IMR-90 (cell line): Measurements from ENCODE around the gene WBP1L. TPM values are rescaled to one million over a fixed set of nuclear protein-coding genes. Genes with fewer than 3 reads are reported as not detected.

Source experiments
- ATAC-seq: fragments of 200-7000 bp; cut with Tn5 transposase; 2 replicates; pipeline ENCODE4 v1.9.1; 2020; ENCODE audit warnings: low read depth, mild to moderate bottlenecking, moderate library complexity
- BruUV-seq: library from RNA; stranded (reverse); fragments of 400-500 nt; replicated peaks from 2 replicates; lab custom pipeline; 2021; lab: Mats Ljungman, UMichigan
- CTCF ChIA-PET: fragments of 300-600 bp; formaldehyde crosslinking; extraction: SDS; loops from one replicate; lab custom pipeline; 2021; ENCODE audit warnings: antibody characterized with exemption; lab: Yijun Ruan, JAX
- POLR2A ChIA-PET: fragments of 300-600 bp; sonication (Branson Sonifier 250); formaldehyde crosslinking; loops from one replicate; lab custom pipeline; 2022; ENCODE audit warnings: antibody characterized with exemption; ENCODE audit not compliant: unreplicated experiment; lab: Charles Lee
- DNase-seq: peaks from one replicate; pipeline ENCODE4 v3.0.0; 2013
- H2AFZ ChIP-seq: replicated peaks from 2 replicates; pipeline ENCODE3; 2013; ENCODE audit warnings: low read length, mild to moderate bottlenecking; ENCODE audit not compliant: poor library complexity
- H2AK5ac ChIP-seq: 2 replicates; pipeline ENCODE4 v1.6.1; 2013; ENCODE audit warnings: low read depth, low read length, inconsistent platforms
- H2AK9ac ChIP-seq: replicated peaks from 2 replicates; pipeline ENCODE3; 2013; ENCODE audit warnings: mild to moderate bottlenecking, low read depth, low read length, moderate library complexity; ENCODE audit not compliant: poor library complexity
- H2BK120ac ChIP-seq: 2 replicates; pipeline ENCODE4 v1.6.1; 2013; ENCODE audit warnings: low read depth, low read length, inconsistent platforms
- H2BK15ac ChIP-seq: 3 replicates; pipeline ENCODE4 v1.6.1; 2013; ENCODE audit warnings: low read depth, low read length, inconsistent platforms
- H2BK20ac ChIP-seq: 2 replicates; pipeline ENCODE4 v1.6.1; 2013; ENCODE audit warnings: low read depth, mild to moderate bottlenecking, inconsistent platforms, low read length, moderate library complexity
- H2BK5ac ChIP-seq: 2 replicates; pipeline ENCODE4 v1.6.1; 2013; ENCODE audit warnings: mild to moderate bottlenecking, low read depth, low read length, inconsistent platforms; ENCODE audit not compliant: poor library complexity, severe bottlenecking
- H3K14ac ChIP-seq: replicated peaks from 2 replicates; pipeline ENCODE4 v1.6.1; 2013; ENCODE audit warnings: low read depth, low read length, inconsistent platforms
- H3K18ac ChIP-seq: 2 replicates; pipeline ENCODE4 v1.6.1; 2013; ENCODE audit warnings: low read depth, low read length, control low read depth
- H3K23ac ChIP-seq: 2 replicates; pipeline ENCODE4 v1.6.1; 2013; ENCODE audit warnings: low read depth, low read length, inconsistent platforms
- H3K27ac ChIP-seq: 2 replicates; pipeline ENCODE4 v1.5.1; 2013; ENCODE audit warnings: mild to moderate bottlenecking, control low read depth, low read length; ENCODE audit not compliant: insufficient read depth
- H3K27me3 ChIP-seq: 2 replicates; pipeline ENCODE4 v1.6.1; 2013; ENCODE audit warnings: low read length; ENCODE audit not compliant: control insufficient read depth, insufficient read depth
- H3K36me3 ChIP-seq: 2 replicates; pipeline ENCODE4 v1.6.1; 2013; ENCODE audit warnings: low read length, mixed read lengths; ENCODE audit not compliant: control insufficient read depth, insufficient read depth
- H3K4ac ChIP-seq: 2 replicates; pipeline ENCODE4 v1.6.1; 2013; ENCODE audit warnings: low read depth, low read length, inconsistent platforms
- H3K4me1 ChIP-seq: 2 replicates; pipeline ENCODE4 v1.6.1; 2013; ENCODE audit warnings: low read length, mixed read lengths; ENCODE audit not compliant: control insufficient read depth, insufficient read depth
- H3K4me2 ChIP-seq: 2 replicates; pipeline ENCODE4 v1.6.1; 2013; ENCODE audit warnings: low read depth, mild to moderate bottlenecking, control low read depth, low read length, moderate library complexity
- H3K4me3 ChIP-seq: 2 replicates; pipeline ENCODE4 v1.5.1; 2013; ENCODE audit warnings: low read depth, mild to moderate bottlenecking, control low read depth, low read length, moderate library complexity; ENCODE audit not compliant: insufficient read depth
- H3K56ac ChIP-seq: 2 replicates; pipeline ENCODE4 v1.6.1; 2013; ENCODE audit warnings: low read length, inconsistent platforms; ENCODE audit not compliant: insufficient read depth; ENCODE audit errors: extremely low read depth
- H3K79me1 ChIP-seq, 2 experiments: 2 replicates each; pipeline ENCODE4 v1.6.1; 2013; ENCODE audit warnings: low read length in 2 of 2, inconsistent platforms in 1 of 2, low read depth in 1 of 2
- H3K9ac ChIP-seq: 2 replicates; pipeline ENCODE4 v1.6.1; 2013; ENCODE audit warnings: low read depth, low read length, control low read depth
- H3K9me1 ChIP-seq: 2 replicates; pipeline ENCODE4 v1.6.1; 2013; ENCODE audit warnings: low read length, inconsistent platforms; ENCODE audit not compliant: insufficient read depth
- H3K9me3 ChIP-seq: 2 replicates; pipeline ENCODE4 v1.6.1; 2013; ENCODE audit warnings: low read length; ENCODE audit not compliant: control insufficient read depth, insufficient read depth
- H4K20me1 ChIP-seq: 2 replicates; pipeline ENCODE4 v1.6.1; 2013; ENCODE audit warnings: low read length, inconsistent platforms; ENCODE audit not compliant: insufficient read depth
- H4K5ac ChIP-seq: 2 replicates; pipeline ENCODE4 v1.6.1; 2013; ENCODE audit warnings: mild to moderate bottlenecking, low read depth, low read length, control low read depth
- H4K8ac ChIP-seq, 2 experiments: 2 replicates each; pipeline ENCODE4 v1.6.1; 2013; ENCODE audit warnings: low read depth in 2 of 2, low read length in 2 of 2, control low read depth in 1 of 2, inconsistent platforms in 1 of 2
- H4K91ac ChIP-seq: 2 replicates; pipeline ENCODE4 v1.6.1; 2013; ENCODE audit warnings: low read depth, low read length, inconsistent platforms; ENCODE audit not compliant: insufficient read depth
- CEBPB ChIP-seq: IDR thresholded peaks from 2 replicates; pipeline ENCODE4 v1.6.1; 2012; ENCODE audit warnings: low read depth, low read length, improper control_type of control experiment
- CHD1 ChIP-seq: IDR thresholded peaks from 2 replicates; pipeline ENCODE4 v1.6.1; 2012; ENCODE audit warnings: low read depth, low read length, improper control_type of control experiment
- FOS ChIP-seq: fragments of 150-350 bp; IDR thresholded peaks from 2 replicates; pipeline ENCODE4 v1.6.1; 2016; ENCODE audit warnings: low read depth, low read length
- MAFK ChIP-seq: IDR thresholded peaks from 2 replicates; pipeline ENCODE4 v1.6.1; 2012; ENCODE audit warnings: low read depth, low read length, improper control_type of control experiment
- MAZ ChIP-seq: IDR thresholded peaks from 2 replicates; pipeline ENCODE4 v1.6.1; 2012; ENCODE audit warnings: low read depth, mild to moderate bottlenecking, low read length, improper control_type of control experiment, moderate library complexity, borderline replicate concordance
- MXI1 ChIP-seq: IDR thresholded peaks from 2 replicates; pipeline ENCODE4 v1.6.1; 2012; ENCODE audit warnings: low read depth, mild to moderate bottlenecking, low read length, moderate library complexity, borderline replicate concordance
- NFE2L2 ChIP-seq: fragments of 150-350 bp; IDR thresholded peaks from 2 replicates; pipeline ENCODE4 v1.6.1; 2016; ENCODE audit warnings: low read depth, mild to moderate bottlenecking, low read length
- POLR2A ChIP-seq: IDR thresholded peaks from 2 replicates; pipeline ENCODE4 v1.6.1; 2012; ENCODE audit warnings: mild to moderate bottlenecking, low read depth, low read length
- RCOR1 ChIP-seq: IDR thresholded peaks from 2 replicates; pipeline ENCODE4 v1.6.1; 2012; ENCODE audit warnings: mild to moderate bottlenecking, low read length, improper control_type of control experiment; ENCODE audit not compliant: insufficient replicate concordance
- SMC3 ChIP-seq: fragments of 150-350 bp; IDR thresholded peaks from 2 replicates; pipeline ENCODE4 v1.6.1; 2016; ENCODE audit warnings: low read depth, mild to moderate bottlenecking, antibody characterized with exemption, low read length, moderate library complexity
- WGBS, 2 experiments: methylation state at CpG; one replicate each; pipeline versions ENCODE4 v1.1.5 to v1.1.7; 2013; ENCODE audit warnings: missing lambda C conversion rate in 2 of 2; ENCODE audit not compliant: insufficient read length in 1 of 2; ENCODE audit errors: extremely low coverage in 2 of 2; 5-methylcytosine and 5-hydroxymethylcytosine counted together
- dilution Hi-C: fragments of 300-500 bp; cut with HindIII; formaldehyde crosslinking; loops from one replicate; pipeline ENCODE4 v1.14.3; 2018; ENCODE audit warnings: low sequenced_read_pairs; ENCODE audit not compliant: unreplicated experiment
- in situ Hi-C: fragments of 300-500 bp; cut with MboI; formaldehyde crosslinking; loops from 3 replicates; pipeline ENCODE4 v1.14.3; 2019; ENCODE audit warnings: low sequenced_read_pairs, inconsistent platforms, mixed read lengths
- intact Hi-C: fragments of 100-400 bp; cut with micrococcal nuclease; formaldehyde crosslinking; loops from 2 replicates; pipeline ENCODE4 v1.10.0; 2022
- polyA plus RNA-seq, 3 experiments: library from polyadenylated mRNA; depleted of rRNA; stranded (reverse); fragments of >200 nt; gene quantifications; 2 replicates each; pipeline ENCODE4 v1.2.3, GENCODE V29; 2012; ENCODE audit warnings: low replicate concordance in 1 of 3
- total RNA-seq: library from RNA; depleted of rRNA; stranded (reverse); fragments of >200 nt; gene quantifications from 2 replicates; pipeline ENCODE4 v1.2.3, GENCODE V29; 2012
- TF ChIP-seq, protein P1 (sequence below): fragments of 150-350 bp; IDR thresholded peaks from 2 replicates; pipeline ENCODE4 v1.6.1; 2016; ENCODE audit warnings: low read depth, mild to moderate bottlenecking, low read length, moderate library complexity, borderline replicate concordance

WBP1L gene
- total and polyA plus RNA-seq, 2 of the 4 experiments (the other 2 are of a cell fraction): 20.7 to 31.0 TPM

GRCh38 chr10:102758240-102758932 is 14.6 kb downstream of the WBP1L start:
- no peak overlapping the region for H3K14ac ChIP-seq
- H2BK20ac ChIP-seq: no peak overlapping the region
- dilution Hi-C loops: no loop called here
- ChIA-PET POLR2A (no interaction called here), CTCF (no interaction called here)
- H2AK9ac ChIP-seq: no peak overlapping the region
- H2BK15ac ChIP-seq: no peak overlapping the region
- no TSS peak for BruUV-seq
- no peak overlapping the region for H4K91ac ChIP-seq
- H3K27ac ChIP-seq: no peak overlapping the region
- H2AFZ ChIP-seq: no peak overlapping the region
- H2BK5ac ChIP-seq: no peak overlapping the region
- H3K9me3 ChIP-seq: no peaks in the 10 kb centered on the region
- no peak overlapping the region for H3K9ac ChIP-seq
- in situ Hi-C loops: no loop called here
- ATAC-seq (no peak), DNase-seq (no peak)
- no CpG with 5 or more reads among the region's 9 CpGs for WGBS, 2 experiments
- no peak overlapping the region for H2BK120ac ChIP-seq
- peaks cover 3% of the 10 kb centered on the region for H3K9me1 ChIP-seq
- no peak overlapping the region for H4K5ac ChIP-seq
- H4K20me1 ChIP-seq: peaks cover 72% of the 10 kb centered on the region
- no peak overlapping the region for H3K56ac ChIP-seq
- no peak overlapping the region for H2AK5ac ChIP-seq
- H3K4me2 ChIP-seq: no peak overlapping the region
- peaks cover 23 to 68% of the 10 kb centered on the region in 2 experiments for H3K79me1 ChIP-seq
- peaks cover 1% of the 10 kb centered on the region; the same call in 1 of the 2 replicates for H3K36me3 ChIP-seq
- no peak overlapping the region for H3K18ac ChIP-seq
- no peak overlapping the region for H3K4ac ChIP-seq
- H3K4me1 ChIP-seq: peaks cover 3% of the 10 kb centered on the region; the same call in 1 of the 2 replicates
- no peak overlapping the region for H4K8ac ChIP-seq
- H3K4me3 ChIP-seq: no peak overlapping the region
- intact Hi-C loops: no loop called here
- H3K27me3 ChIP-seq: no peaks in the 10 kb centered on the region
- no peak overlapping the region for H3K23ac ChIP-seq
- TF ChIP-seq, protein P1, sequence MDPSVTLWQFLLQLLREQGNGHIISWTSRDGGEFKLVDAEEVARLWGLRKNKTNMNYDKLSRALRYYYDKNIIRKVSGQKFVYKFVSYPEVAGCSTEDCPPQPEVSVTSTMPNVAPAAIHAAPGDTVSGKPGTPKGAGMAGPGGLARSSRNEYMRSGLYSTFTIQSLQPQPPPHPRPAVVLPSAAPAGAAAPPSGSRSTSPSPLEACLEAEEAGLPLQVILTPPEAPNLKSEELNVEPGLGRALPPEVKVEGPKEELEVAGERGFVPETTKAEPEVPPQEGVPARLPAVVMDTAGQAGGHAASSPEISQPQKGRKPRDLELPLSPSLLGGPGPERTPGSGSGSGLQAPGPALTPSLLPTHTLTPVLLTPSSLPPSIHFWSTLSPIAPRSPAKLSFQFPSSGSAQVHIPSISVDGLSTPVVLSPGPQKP: no peak
- no peak for TF ChIP-seq POLR2A
- TF ChIP-seq MAZ: no peak
- TF ChIP-seq RCOR1: no peak
- no peak for TF ChIP-seq FOS
- TF ChIP-seq MAFK: no peak
- TF ChIP-seq CEBPB: no peak
- TF ChIP-seq SMC3: no peak
- no peak for TF ChIP-seq NFE2L2
- TF ChIP-seq MXI1: no peak
- TF ChIP-seq CHD1: no peak
